ENCODE results near the gene IGSF8.
"Not testable (repeated sequence)": the region's sequence is repeated elsewhere in the genome, so short reads cannot be mapped to it uniquely, and the experiment has no call there.

Gene IGSF8

GRCh38 chr1:160066829-160067745 lies 31.3 kb downstream of the IGSF8 start:
- no peak for DNase-seq (ENCODE audit: low spot score)

- no peak for DNase-seq (ENCODE audit: low spot score)
These were observed 33.7 kb downstream of the IGSF8 start for GRCh38 chr1:160064746-160065145.

GRCh38 chr1:160064164-160064563 lies 34.3 kb downstream of the IGSF8 start:
- no peak for DNase-seq (ENCODE audit: low spot score)

- no peak for DNase-seq (ENCODE audit: low spot score)
These were observed 35.2 kb downstream of the IGSF8 start for GRCh38 chr1:160063176-160063575.

- DNase-seq (ENCODE audit: low spot score) = peak; percentile 99
These were observed 36.2 kb downstream of the IGSF8 start for GRCh38 chr1:160062230-160062532.

- DNase-seq (ENCODE audit: low spot score) = no peak
These were observed 36.8 kb downstream of the IGSF8 start for GRCh38 chr1:160061369-160062229.

GRCh38 chr1:160058087-160058486 lies 40.3 kb downstream of the IGSF8 start:
- no peak for DNase-seq (ENCODE audit: low spot score)

GRCh38 chr1:160056648-160057169 lies 41.7 kb downstream of the IGSF8 start:
- DNase-seq (ENCODE audit: low spot score) = no peak

GRCh38 chr1:160053548-160054365 lies 44.7 kb downstream of the IGSF8 start:
- DNase-seq (ENCODE audit: low spot score) = no peak

GRCh38 chr1:160052936-160053335 lies 45.5 kb downstream of the IGSF8 start:
- DNase-seq (ENCODE audit: low spot score) = no peak

GRCh38 chr1:160050619-160051018 lies 47.8 kb downstream of the IGSF8 start:
- DNase-seq (ENCODE audit: low spot score) = no peak

- DNase-seq (ENCODE audit: low spot score) = not testable (repeated sequence)
These were observed 48.2 kb downstream of the IGSF8 start for GRCh38 chr1:160050182-160050581.

- no peak for DNase-seq (ENCODE audit: low spot score)
These were observed 49.3 kb downstream of the IGSF8 start for GRCh38 chr1:160049101-160049500.

GRCh38 chr1:160048335-160048734 lies 50.1 kb downstream of the IGSF8 start:
- no peak for DNase-seq (ENCODE audit: low spot score)

GRCh38 chr1:160047111-160047991 lies 51.1 kb downstream of the IGSF8 start:
- no peak for DNase-seq (ENCODE audit: low spot score)

GRCh38 chr1:160046494-160047110 lies 51.8 kb downstream of the IGSF8 start:
- DNase-seq (ENCODE audit: low spot score) = peak; percentile 96

- no peak for DNase-seq (ENCODE audit: low spot score)
These were observed 52.8 kb downstream of the IGSF8 start for GRCh38 chr1:160045653-160046052.

GRCh38 chr1:160043543-160043942 lies 54.9 kb downstream of the IGSF8 start:
- no peak for DNase-seq (ENCODE audit: low spot score)

All from putamen (tissue), 1 donor.